Globus pallidus (tissue), 1 donor: ENCODE measurements around the gene BCLAF3.
A peak's percentile ranks its signal among the peaks of the same experiment; 100 is the strongest.

Experiments used
- DNase-seq: peaks from one replicate; pipeline ENCODE4 v3.0.0-alpha.2; 2015; ENCODE audit warnings: low spot score

BCLAF3 gene

DNA sequence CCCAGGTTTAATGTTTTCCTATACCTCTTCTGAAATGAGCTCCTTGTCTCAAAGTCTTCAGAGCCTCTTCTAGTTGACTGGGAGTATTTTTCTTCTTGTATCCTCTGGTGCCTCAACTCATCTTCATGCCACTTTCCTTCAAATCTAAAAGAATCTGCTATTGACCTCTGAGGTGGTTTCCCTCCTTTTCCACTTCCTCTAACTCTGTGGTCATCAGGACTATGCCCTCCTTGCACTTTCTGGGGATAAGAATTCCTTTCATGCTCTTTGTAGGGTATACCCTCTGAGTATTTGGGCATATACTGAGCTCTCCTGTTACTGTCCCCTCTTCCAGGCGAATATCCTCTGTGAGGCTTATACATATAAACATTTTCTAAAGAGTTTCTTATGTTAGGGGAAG is 24.8 kb downstream of the BCLAF3 start:
- DNase-seq = no peak

DNA sequence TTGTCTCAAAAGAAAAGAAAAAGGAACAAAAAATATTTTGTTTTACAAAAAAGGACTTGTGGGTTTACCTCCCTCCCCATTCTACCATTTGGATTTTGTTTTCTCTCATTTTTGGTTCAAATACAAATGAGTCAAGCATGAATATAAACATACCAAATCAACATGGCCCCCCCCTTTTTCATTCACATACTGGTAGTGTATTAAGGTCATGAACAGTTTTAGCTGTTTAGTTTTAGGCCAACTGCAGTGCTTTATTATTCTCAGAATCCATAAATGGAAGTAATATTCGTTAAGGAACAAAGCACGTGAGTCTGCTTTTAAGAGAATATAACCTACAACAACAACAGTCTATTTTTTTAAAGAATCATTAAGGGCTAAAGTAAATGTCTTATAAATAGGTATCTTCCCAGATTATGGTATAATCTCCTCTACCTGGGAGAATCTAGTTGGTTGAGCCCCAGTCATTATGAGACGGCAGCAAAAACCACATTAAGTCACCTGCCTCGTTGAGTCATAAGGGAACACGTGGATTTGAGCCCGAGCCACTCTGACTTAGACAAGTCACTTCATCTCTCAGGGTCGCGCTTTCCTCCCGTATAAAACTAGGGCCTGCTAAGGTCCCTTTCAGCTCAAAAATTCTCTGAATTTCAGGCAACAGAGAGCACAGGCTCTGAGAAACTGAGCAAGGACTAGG is 26.7 kb downstream of the BCLAF3 start:
- DNase-seq = no peak

DNA sequence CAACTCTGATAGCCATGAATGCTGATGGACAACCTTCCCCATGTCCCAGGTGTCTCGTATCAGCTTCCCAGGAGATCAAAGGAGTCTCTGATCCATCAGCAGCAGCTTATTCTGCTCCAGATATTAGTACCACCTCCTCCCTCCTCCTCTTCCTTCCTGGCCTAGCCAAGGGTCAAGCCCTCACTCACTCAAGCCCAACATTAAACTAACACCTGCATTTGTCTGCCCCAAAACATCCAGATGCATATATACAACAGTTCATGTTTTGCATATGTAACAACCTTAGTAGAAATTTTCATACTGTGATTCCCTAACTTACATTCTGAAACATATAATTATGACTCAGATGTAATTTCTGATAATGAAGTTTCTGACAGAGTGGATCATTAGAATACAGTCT is 29.9 kb downstream of the BCLAF3 start:
- no peak for DNase-seq

DNA sequence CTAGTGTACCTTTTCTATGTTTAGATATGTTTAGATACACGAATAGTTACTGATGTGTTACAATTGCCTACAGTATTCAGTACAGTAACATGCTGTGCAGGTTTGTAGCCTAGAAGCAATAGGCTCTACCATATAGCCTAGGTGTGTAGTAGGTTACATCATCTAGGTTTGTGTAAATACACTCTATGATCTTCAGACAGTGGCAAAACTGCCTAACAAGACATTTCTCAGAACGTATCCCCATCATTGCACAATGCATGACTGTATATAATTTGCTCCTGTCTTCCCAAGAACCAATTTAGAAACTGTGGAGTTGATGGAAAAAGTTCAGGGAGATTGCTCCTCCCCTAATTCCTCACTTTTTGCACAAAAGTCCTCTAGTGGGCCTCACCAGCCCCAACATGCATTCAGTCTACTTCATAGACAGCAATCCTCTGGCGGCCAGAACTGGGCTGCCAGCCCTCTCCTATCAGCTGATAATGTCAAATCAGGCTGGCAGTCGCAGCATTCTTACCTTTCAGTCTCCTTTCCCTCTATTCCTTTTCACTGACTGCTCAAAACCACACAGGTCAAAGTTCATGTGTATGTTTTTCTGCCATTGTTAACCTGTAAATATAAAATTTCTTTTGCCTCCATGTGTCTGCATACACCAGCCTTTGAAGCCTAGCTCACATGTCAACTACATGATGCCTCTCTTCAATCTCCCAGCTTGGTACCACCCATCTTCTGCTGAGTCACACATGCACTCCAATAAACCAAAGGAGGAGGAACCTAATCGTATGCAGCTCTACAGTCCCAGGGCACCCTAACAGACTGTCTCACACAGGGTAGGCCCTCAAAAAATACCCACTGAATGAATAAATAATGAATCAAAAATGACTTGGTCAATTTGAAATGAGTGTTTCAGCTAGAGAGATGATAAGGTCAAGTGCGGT is 32.0 kb downstream of the BCLAF3 start:
- no peak for DNase-seq

DNA sequence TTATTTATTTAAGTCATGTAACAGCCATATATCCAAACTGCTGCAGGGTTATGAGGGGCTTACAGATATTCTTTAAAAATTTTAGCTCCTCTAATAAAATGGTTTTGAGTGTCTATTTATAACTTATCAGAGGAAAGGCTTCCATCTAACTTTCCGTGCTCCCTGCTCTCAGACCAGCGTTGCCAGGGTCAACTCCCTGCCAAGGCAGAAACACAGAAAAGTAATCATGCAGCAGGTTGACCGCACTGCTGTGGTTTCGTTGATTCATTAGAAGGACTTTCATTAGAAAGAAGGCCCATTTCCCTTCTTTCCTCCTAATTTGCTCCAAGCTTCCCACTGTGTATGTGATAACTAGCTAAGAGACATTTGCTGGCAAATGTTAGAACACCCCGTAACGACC is 33.9 kb downstream of the BCLAF3 start:
- no peak for DNase-seq

DNA sequence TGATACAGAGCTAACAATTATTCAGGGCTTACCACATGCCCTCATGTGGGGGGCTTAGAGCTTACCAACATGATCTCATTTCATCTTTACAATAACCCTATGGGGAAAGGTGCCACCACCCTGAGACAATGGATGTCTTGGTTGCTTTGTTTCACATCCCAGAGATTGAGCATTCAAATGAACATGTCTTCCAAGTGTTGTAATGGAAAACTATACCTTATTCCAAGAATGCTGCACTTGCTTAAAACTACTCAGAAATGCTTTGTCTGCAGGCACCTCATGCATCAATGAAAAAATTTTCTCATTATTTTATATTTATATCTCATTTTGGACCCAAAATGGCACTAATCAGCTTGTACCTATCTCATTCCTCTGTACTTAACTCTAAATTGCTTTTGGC is 34.6 kb downstream of the BCLAF3 start:
- DNase-seq = no peak

DNA sequence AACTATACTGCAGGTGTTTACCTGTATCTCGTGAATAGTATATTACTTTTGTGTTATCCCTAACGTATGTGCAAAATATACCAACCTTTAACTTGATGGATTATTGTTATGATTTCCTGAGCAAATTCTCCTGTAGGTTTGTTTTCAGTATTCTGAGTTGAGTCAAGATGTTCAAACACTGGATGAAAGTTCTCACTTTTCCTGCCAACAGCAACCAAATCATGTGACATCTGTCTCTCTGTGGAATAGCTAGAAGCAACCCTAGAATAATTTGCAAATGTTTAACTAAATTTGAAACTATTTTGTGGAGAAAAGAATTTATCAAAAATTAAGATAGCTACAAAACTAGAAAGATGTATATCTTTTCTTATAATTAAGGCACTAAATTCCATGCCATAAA is 35.6 kb downstream of the BCLAF3 start:
- peak; percentile 26 for DNase-seq

DNA sequence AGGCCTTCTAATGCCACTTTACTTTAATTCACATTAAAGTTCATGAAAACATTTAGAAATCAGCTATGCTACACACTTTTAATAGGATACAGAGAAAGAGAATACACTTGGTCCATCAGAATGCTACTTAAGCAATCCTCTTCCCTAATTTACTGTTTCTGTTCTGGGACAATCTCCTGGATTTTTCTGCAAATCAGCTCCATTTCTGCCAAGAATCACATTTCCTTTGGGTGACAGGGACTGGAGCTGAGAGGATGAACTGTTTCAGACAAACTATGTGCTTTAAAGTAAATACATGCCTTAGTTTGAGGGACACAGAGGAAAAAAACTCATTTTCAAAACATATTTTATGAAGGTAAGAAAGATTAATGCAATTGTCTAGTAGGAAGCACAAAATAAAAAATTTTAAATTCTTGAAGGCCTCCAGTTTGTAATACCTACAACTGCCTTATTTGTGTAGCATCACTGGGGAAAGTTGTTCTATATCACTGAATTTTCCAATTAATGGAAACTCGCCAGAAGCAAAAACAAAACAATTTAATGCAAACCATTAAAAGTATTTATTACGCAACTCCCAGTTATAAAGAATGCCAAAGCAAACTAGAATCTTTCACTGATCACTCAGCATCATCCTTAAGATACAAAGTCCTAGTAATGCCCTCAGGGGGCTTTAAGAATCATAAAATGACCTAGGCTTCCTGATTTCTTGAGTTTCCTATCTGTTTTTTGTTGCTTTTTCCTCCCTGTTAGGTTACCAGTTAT is 36.3 kb downstream of the BCLAF3 start:
- DNase-seq = no peak

DNA sequence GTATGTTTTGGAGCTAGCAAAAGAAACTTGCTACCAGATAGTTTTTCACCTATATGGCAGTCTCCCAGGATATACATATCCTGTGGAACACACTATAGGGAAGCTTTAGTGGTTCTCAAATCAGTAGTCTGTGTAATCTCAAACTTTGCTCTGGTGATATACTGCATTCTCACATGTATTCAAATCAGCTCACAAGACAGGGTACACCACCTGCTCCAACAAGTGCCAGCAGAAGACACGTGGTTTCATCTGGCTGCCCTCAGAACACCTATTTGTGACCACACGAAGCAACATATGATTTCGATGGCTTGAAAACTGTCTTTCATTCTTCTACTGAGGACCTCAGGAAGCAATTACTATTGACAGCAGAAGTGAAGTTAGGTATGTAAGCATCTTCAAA is 37.7 kb downstream of the BCLAF3 start:
- DNase-seq = no peak

DNA sequence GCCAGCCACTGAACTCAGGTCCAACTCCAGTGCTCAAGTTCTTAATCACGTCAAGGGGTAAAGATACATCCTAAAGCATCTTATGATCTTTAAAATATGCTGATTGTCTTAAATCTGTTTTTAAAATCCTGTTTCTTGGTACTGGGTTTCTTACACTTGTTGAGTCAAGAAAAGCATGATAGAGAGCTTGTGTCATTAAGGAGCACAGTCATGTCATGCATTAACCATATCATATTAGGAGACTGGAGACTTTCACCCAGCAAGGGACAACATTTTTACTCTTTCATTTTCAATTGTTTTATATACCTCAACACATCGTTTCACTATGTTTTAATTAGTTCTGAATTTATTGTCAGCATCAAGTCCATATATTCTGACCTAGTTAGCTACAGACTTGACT is 41.5 kb downstream of the BCLAF3 start:
- DNase-seq = no peak

DNA sequence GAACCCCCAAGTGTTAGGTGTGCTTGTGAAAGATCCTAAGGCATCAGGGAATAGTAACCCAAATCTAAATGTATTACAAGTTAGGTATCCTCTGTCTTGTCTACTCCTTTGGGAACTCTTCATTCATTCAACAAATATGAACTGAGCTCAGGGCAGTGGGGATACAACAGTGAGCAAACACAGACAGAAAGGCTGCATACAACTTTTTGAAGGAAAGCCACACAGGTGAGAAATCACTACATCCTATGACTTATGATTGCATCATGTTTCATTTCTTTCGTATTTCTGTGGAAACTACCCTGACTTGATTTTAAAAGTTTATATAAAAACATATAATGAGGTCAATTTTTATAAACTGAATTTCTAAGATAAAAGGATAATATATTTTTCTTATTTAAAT is 43.2 kb downstream of the BCLAF3 start:
- DNase-seq = no peak
